Liver (tissue), 9 donors: ENCODE data around the gene HIVEP3. TPM values are rescaled to one million over a fixed set of nuclear protein-coding genes. Genes with fewer than 3 reads are reported as not detected.

ENCODE experiments used
- DNase-seq: peaks from one replicate; pipeline ENCODE4 v3.0.0-alpha.2; 2017; ENCODE audit warnings: low spot score
- H3K27ac ChIP-seq, 2 donors: one replicate each; pipeline ENCODE4 v1.7.0; 2013; ENCODE audit warnings: inconsistent platforms in 2 of 2, low read length in 2 of 2, control low read depth in 1 of 2, low read depth in 1 of 2, mild to moderate bottlenecking in 1 of 2
- H3K27me3 ChIP-seq, 4 donors: one replicate each; pipeline versions ENCODE4 v1.6.1 to v1.7.0; 2013; ENCODE audit warnings: low read length in 3 of 4, inconsistent platforms in 1 of 4, mild to moderate bottlenecking in 1 of 4, moderate library complexity in 1 of 4; ENCODE audit not compliant: control insufficient read depth in 4 of 4, insufficient read depth in 4 of 4
- H3K36me3 ChIP-seq, 4 donors: one replicate each; pipeline versions ENCODE4 v1.6.1 to v1.7.0; 2013; ENCODE audit warnings: low read length in 3 of 4, mild to moderate bottlenecking in 3 of 4, low read depth in 1 of 4, moderate library complexity in 1 of 4; ENCODE audit not compliant: control insufficient read depth in 4 of 4, insufficient read depth in 3 of 4
- H3K4me1 ChIP-seq, 4 donors: one replicate each; pipeline versions ENCODE4 v1.6.1 to v1.7.0; 2013; ENCODE audit warnings: low read length in 3 of 4, mild to moderate bottlenecking in 3 of 4, moderate library complexity in 1 of 4; ENCODE audit not compliant: control insufficient read depth in 4 of 4, insufficient read depth in 4 of 4
- H3K4me3 ChIP-seq, 3 donors: one replicate each; pipeline versions ENCODE4 v1.6.1 to v1.7.0; 2013; ENCODE audit warnings: low read length in 3 of 3, control low read depth in 1 of 3, low read depth in 1 of 3, mild to moderate bottlenecking in 1 of 3
- H3K9ac ChIP-seq, 2 donors: one replicate each; pipeline ENCODE4 v1.7.0; 2013; ENCODE audit warnings: low read length in 2 of 2, mild to moderate bottlenecking in 2 of 2, moderate library complexity in 2 of 2, control low read depth in 1 of 2, low read depth in 1 of 2
- H3K9me3 ChIP-seq, 4 donors: one replicate each; pipeline versions ENCODE4 v1.6.1 to v1.7.0; 2013; ENCODE audit warnings: low read length in 3 of 4; ENCODE audit not compliant: control insufficient read depth in 4 of 4
- ATF3 ChIP-seq: IDR thresholded peaks from 2 replicates; pipeline ENCODE4 v1.6.1; 2016; ENCODE audit warnings: antibody characterized with exemption
- CTCF ChIP-seq: fragments of 150-350 bp; IDR thresholded peaks from 2 replicates; pipeline ENCODE4 v1.5.1; 2017; ENCODE audit warnings: improper control_type of control experiment, low read depth, low read length; ENCODE audit not compliant: missing input control
- EGR1 ChIP-seq, 2 donors: IDR thresholded peaks; 2 replicates each; pipeline ENCODE4 v1.6.1; 2016 to 2018; ENCODE audit warnings: antibody characterized with exemption in 2 of 2, low read depth in 2 of 2
- FOXA1 ChIP-seq: IDR thresholded peaks from 2 replicates; pipeline ENCODE4 v1.6.1; 2016; ENCODE audit warnings: antibody characterized with exemption
- FOXA2 ChIP-seq: IDR thresholded peaks from 2 replicates; pipeline ENCODE4 v1.6.1; 2016; ENCODE audit warnings: antibody characterized with exemption
- GABPA ChIP-seq, 2 donors: IDR thresholded peaks in 1 of 2; conservative IDR thresholded peaks in 1 of 2; 2 replicates each; pipeline ENCODE4 v1.6.1; 2016; ENCODE audit warnings: antibody characterized with exemption in 2 of 2, mild to moderate bottlenecking in 1 of 2, moderate library complexity in 1 of 2
- HNF4A ChIP-seq, 2 donors: conservative IDR thresholded peaks; 2 replicates each; pipeline ENCODE4 v1.6.1; 2016; ENCODE audit warnings: antibody characterized with exemption in 2 of 2, mild to moderate bottlenecking in 2 of 2
- HNF4G ChIP-seq: IDR thresholded peaks from 2 replicates; pipeline ENCODE4 v1.6.1; 2016; ENCODE audit warnings: antibody characterized with exemption
- JUND ChIP-seq, 2 donors: IDR thresholded peaks; 2 replicates each; pipeline ENCODE4 v1.6.1; 2016; ENCODE audit warnings: antibody characterized with exemption in 2 of 2
- MAX ChIP-seq: IDR thresholded peaks from 2 replicates; pipeline ENCODE4 v1.6.1; 2016; ENCODE audit warnings: antibody characterized with exemption
- NR2F2 ChIP-seq: IDR thresholded peaks from 2 replicates; pipeline ENCODE4 v1.6.1; 2016; ENCODE audit warnings: antibody characterized with exemption
- RAD21 ChIP-seq, 2 donors: IDR thresholded peaks; 2 replicates each; pipeline ENCODE4 v1.6.1; 2016; ENCODE audit warnings: antibody characterized with exemption in 2 of 2, mild to moderate bottlenecking in 2 of 2
- REST ChIP-seq: IDR thresholded peaks from 2 replicates; pipeline ENCODE4 v1.6.1; 2016; ENCODE audit warnings: antibody characterized with exemption, mild to moderate bottlenecking
- RXRA ChIP-seq, 2 donors: IDR thresholded peaks; 2 replicates each; pipeline ENCODE4 v1.6.1; 2017 to 2018; ENCODE audit warnings: antibody characterized with exemption in 2 of 2, mild to moderate bottlenecking in 1 of 2
- SP1 ChIP-seq: IDR thresholded peaks from 2 replicates; pipeline ENCODE4 v1.6.1; 2018; ENCODE audit warnings: antibody characterized with exemption, mild to moderate bottlenecking
- TAF1 ChIP-seq: conservative IDR thresholded peaks from 2 replicates; pipeline ENCODE4 v1.6.1; 2016; ENCODE audit warnings: antibody characterized with exemption, mild to moderate bottlenecking
- YY1 ChIP-seq: IDR thresholded peaks from 2 replicates; pipeline ENCODE4 v1.6.1; 2016; ENCODE audit warnings: antibody characterized with exemption, mild to moderate bottlenecking
- ZBTB33 ChIP-seq: IDR thresholded peaks from 2 replicates; pipeline ENCODE4 v1.6.1; 2016; ENCODE audit warnings: antibody characterized with exemption
- WGBS: extraction: QIAGEN DNeasy Blood & Tissue Kit; methylation state at CpG from one replicate; pipeline ENCODE4 v1.1.7; 2013; 5-methylcytosine and 5-hydroxymethylcytosine counted together
- polyA plus RNA-seq, 2 donors: library from polyadenylated mRNA; stranded (reverse) in 1 of 2; unstranded in 1 of 2; fragments of 200-250 nt in 1 of 2; fragments of >200 nt in 1 of 2; fragmentation: Nextera tagmentation in 1 of 2; extraction: Ambion mirVana in 1 of 2; gene quantifications; one replicate each; pipeline versions ENCODE4 v1.2.1 to v1.2.3, GENCODE V29; 2013 to 2015
- total RNA-seq, 2 donors: library from RNA; depleted of rRNA; stranded (reverse); fragments of >200 nt; gene quantifications; one replicate each; pipeline ENCODE4 v1.2.3, GENCODE V29; 2014
- donor health status: healthy.
- donor health status: healthy.
- donor health status: healthy.
- donor health status: healthy.
- donor health status: healthy.

The HIVEP3 gene
- total and polyA plus RNA-seq, 4 donors = 0.93 to 1.6 (median 1.4) TPM

- no peak for DNase-seq
- 97% methylated on average over 8 of the region's 8 CpGs for WGBS
- no peak overlapping the region for H3K9ac ChIP-seq
- H3K4me1 ChIP-seq = peaks cover 3 to 20% (median 12%) of the 10 kb centered on the region in 4 donors
- no peak overlapping the region for H3K4me3 ChIP-seq
- no peak overlapping the region for H3K27ac ChIP-seq
- no peaks in the 10 kb centered on the region for H3K36me3 ChIP-seq
- H3K27me3 ChIP-seq = no peaks in the 10 kb centered on the region
- no peak for TF ChIP-seq ATF3
- TF ChIP-seq REST = no peak
- no peak for TF ChIP-seq SP1
- no peak for TF ChIP-seq CTCF
- no peak for TF ChIP-seq GABPA (IDR thresholded peaks at IDR 0.05 in 1 of 2, conservative IDR thresholded peaks at IDR 0.05 in 1 of 2)
- TF ChIP-seq EGR1 (IDR thresholded peaks at IDR 0.05; ENCODE audit: low read depth in 2 of 2) = no peak
- no peak for TF ChIP-seq NR2F2
- no peak for TF ChIP-seq RAD21 (IDR thresholded peaks at IDR 0.05)
- TF ChIP-seq RXRA (IDR thresholded peaks at IDR 0.05) = no peak
- TF ChIP-seq FOXA1 = no peak
- no peak for TF ChIP-seq TAF1
- no peak for TF ChIP-seq YY1
- TF ChIP-seq ZBTB33 = no peak
- TF ChIP-seq HNF4A (conservative IDR thresholded peaks at IDR 0.05) = no peak
- TF ChIP-seq MAX = no peak
- no peak for TF ChIP-seq JUND (IDR thresholded peaks at IDR 0.05)
- TF ChIP-seq HNF4G = no peak
- TF ChIP-seq FOXA2 = no peak
- no peaks in the 10 kb centered on the region for H3K9me3 ChIP-seq
These were observed 29.0 kb downstream of the HIVEP3 start for GRCh38 chr1:41889506-41890414.
